ENCODE data around the gene TRRAP.

TRRAP gene

GRCh38 chr7:99005776-99006175 lies 127.4 kb downstream of the TRRAP start:
- no peak for TF ChIP-seq CTCF (IDR thresholded peaks at IDR 0.05; ENCODE audit: borderline replicate concordance, insufficient read depth, low read depth, low read length)

GRCh38 chr7:99006739-99007424 lies 128.6 kb downstream of the TRRAP start:
- no peak for TF ChIP-seq CTCF (IDR thresholded peaks at IDR 0.05; ENCODE audit: borderline replicate concordance, insufficient read depth, low read depth, low read length)
- H3K4me3 ChIP-seq (ENCODE audit: low read depth, low read length): no peak overlapping the region

More at GRCh38 chr7:99005776-99006175, 127.4 kb downstream of the TRRAP start:
- no peak overlapping the region for H3K4me3 ChIP-seq (ENCODE audit: low read depth, low read length)

DNA sequence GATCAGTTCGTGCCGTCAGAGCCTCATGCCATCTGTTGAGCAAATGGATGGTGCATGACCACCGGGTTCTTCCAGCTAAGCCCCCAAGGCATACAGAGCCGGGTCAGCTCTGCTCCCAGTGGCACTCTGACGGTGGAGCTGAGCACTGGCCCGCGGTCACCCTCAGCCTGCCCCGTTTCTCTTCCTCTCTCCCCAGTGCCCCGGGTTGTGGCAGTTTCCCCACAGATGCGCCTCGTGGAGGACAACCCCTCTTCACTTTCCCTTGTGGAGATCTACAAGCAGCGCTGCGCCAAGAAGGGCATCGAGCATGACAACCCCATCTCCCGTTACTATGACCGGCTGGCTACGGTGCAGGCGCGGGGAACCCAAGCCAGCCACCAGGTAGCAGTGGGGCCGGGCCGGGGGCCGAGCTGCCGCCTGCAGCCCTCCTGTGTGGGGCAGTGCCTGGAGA lies 129.9 kb downstream of the TRRAP start:
- TF ChIP-seq CTCF (IDR thresholded peaks at IDR 0.05; ENCODE audit: borderline replicate concordance, insufficient read depth, low read depth, low read length): no peak
- H3K4me3 ChIP-seq (ENCODE audit: low read depth, low read length): no peak overlapping the region

DNA sequence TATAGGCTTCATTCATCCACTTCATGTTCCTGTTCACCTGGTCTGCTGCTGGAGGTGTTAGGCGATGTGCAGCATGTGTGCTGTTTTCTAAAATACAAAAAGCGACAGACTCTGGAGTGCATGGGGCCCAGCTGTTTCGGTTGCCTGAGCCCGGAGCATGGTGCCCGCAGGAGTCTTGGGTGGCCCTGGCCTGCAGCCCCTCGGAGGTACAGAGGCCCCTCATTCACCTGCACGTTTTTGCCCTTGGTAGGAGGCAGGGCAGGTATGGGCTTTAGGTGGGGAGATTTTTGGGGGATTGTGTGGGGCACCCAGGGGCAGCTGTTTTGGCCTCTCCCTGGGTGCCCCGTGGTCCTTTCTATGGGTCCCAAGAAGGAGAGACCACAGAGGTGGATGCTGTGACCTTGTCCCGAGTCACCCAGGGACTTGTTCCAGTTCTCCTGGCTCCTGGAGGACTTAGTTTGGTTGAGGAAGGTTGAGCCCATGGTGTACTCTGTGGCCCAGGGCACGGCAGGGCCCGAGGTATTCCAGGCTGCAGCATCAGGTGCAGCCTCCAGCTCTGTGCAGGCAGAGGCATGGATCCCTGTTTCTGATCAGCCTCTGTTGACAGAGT lies 130.7 kb downstream of the TRRAP start:
- no peak overlapping the region for H3K4me3 ChIP-seq (ENCODE audit: low read depth, low read length)
- no peak for TF ChIP-seq CTCF (IDR thresholded peaks at IDR 0.05; ENCODE audit: borderline replicate concordance, insufficient read depth, low read depth, low read length)

GRCh38 chr7:99010281-99010680 lies 131.9 kb downstream of the TRRAP start:
- TF ChIP-seq CTCF (IDR thresholded peaks at IDR 0.05; ENCODE audit: borderline replicate concordance, insufficient read depth, low read depth, low read length): no peak
- H3K4me3 ChIP-seq (ENCODE audit: low read depth, low read length): no peak overlapping the region

DNA sequence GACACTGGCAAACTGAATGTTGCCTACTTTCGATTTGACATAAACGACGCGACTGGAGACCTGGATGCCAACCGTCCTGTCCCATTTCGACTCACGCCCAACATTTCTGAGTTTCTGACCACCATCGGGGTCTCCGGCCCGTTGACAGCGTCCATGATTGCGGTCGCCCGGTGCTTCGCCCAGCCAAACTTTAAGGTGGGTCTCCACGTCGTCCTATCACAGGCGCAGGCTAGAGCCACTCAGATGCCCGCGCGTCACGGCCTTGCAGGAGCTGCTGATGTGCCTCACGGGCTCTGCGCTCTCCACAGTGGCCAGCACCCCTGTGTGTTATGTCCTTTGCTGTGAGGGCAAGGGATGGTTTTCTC lies 133.0 kb downstream of the TRRAP start:
- H3K4me3 ChIP-seq (ENCODE audit: low read depth, low read length): no peak overlapping the region
- no peak for TF ChIP-seq CTCF (IDR thresholded peaks at IDR 0.05; ENCODE audit: borderline replicate concordance, insufficient read depth, low read depth, low read length)

Data from GM12875 (cell line).